GM18868 (cell line): ENCODE results near the gene ENOX1.
"Not testable (repeated sequence)": the region's sequence is repeated elsewhere in the genome, so short reads cannot be mapped to it uniquely, and the experiment has no call there.

ENCODE experiments used
- ATAC-seq: cut with Tn5 transposase; IDR thresholded peaks from one replicate; pipeline ENCODE4 v1.9.1; 2021; ENCODE audit warnings: mild to moderate bottlenecking, moderate library complexity; ENCODE audit not compliant: unreplicated experiment

The ENOX1 gene

GRCh38 chr13:43185226-43185625, 601.5 kb downstream of the ENOX1 start:
- ATAC-seq = no peak

GRCh38 chr13:43180837-43181236, 605.9 kb downstream of the ENOX1 start:
- ATAC-seq = no peak

GRCh38 chr13:43180036-43180660, 606.6 kb downstream of the ENOX1 start:
- ATAC-seq = no peak

DNA sequence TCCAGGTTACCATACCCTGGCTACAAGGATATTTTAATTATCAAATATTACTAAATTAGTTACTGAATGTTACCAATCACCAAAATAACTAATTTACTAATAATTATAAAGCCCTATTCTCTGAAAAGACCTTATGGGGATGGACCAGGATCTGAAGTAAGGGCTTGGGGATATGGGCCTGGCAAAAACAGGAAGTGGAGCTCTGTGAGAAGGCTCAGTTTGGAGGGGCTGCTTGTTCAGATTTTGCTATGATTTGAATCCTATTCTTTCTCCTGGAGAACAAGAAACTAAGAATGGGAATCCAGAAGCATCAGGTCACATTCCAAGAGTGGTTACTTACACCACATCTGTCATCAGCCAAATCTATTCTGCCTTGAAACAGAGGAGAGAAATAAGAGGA, 615.3 kb downstream of the ENOX1 start:
- no peak for ATAC-seq

GRCh38 chr13:43170506-43170905, 616.3 kb downstream of the ENOX1 start:
- no peak for ATAC-seq

- ATAC-seq = not testable (repeated sequence)
Measured at GRCh38 chr13:43168434-43168833, 618.3 kb downstream of the ENOX1 start.

DNA sequence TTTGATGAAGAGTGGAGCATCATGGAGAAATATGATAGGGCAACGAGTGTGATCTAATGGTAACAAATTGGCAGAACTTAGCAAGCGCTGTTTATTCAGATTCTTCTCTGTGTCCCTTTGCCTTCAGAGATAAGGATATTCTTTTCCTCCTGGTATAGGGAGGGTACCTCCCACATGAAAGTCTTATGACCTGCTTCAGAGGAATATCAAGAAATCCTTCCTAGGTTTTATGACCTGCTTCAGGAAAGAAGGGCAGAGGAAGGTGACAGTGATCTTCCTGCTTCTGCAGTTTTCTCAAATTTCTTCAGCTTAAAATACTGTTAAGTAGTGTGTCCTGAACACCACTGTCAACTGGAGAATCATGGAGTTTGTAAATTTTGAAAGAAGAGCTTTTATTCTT, 619.0 kb downstream of the ENOX1 start:
- no peak for ATAC-seq

GRCh38 chr13:43166644-43167457, 619.9 kb downstream of the ENOX1 start:
- no peak for ATAC-seq
